Activated CD8-positive, alpha-beta memory T cell treated with anti-CD3 and anti-CD28 coated beads, Interleukin-2, amount 50 U/mL, for 48 hours (primary cell): Measurements from ENCODE around the gene SHISA5.
"Not testable (repeated sequence)": the region's sequence is repeated elsewhere in the genome, so short reads cannot be mapped to it uniquely, and the experiment has no call there.

Source experiments
- DNase-seq: peaks from one replicate; pipeline ENCODE4 v3.0.0-alpha.2; 2020

Gene SHISA5

DNA sequence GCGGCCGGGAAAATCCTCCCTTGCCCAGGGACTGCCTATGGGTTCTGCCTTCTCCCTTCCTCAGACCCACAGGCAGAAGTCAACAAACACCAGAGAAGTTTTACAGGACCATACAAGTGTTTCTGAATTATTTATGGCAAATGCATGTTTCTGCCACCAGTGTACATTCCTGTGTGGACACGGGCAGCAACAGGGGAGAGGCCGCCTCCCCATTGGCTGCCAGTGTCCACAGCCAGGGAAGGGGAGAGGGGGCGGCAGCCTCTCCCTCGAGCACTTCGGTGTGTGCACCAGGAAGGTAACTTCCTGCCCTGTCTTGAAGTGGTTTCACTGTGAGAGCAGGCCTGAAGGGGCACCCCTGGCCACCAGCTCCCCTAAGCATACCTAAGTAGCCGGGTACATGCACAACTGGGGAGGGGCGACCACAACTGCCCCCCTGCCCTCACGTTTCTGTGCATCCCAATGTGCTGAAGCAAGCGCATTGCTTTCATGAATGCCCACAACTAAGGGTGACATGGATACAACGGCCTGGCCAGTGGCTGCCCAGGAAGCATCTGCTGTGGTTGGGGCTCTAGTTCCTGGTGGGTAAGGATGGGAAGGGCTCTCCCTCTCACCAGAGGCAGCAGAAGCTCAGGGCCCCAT lies 14.8 kb upstream of the SHISA5 start:
- no peak for DNase-seq

DNA sequence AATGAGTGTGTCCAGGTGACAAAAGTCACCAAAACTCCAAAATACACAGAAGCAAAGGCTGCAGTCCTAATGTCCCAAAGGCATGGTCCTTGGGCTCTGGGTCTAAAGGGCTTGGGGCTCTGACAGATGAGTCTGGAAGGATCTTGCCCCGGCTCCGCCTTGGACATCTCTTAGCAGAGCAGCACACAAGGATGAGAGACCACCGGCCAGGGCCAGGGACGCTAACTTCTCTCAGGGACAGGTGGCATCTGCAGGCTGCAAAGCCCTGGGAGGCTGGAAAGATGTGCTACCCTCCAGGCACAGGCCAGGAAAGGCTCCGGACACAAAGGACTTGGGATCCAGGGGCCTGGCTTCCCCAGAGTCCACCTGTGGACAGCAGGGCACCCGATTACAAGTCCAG lies 14.1 kb upstream of the SHISA5 start:
- DNase-seq: no peak

GRCh38 chr3:48516571-48516970 lies 12.6 kb upstream of the SHISA5 start:
- no peak for DNase-seq

- DNase-seq: no peak
These were observed 10.7 kb upstream of the SHISA5 start for GRCh38 chr3:48514431-48515227.

DNA sequence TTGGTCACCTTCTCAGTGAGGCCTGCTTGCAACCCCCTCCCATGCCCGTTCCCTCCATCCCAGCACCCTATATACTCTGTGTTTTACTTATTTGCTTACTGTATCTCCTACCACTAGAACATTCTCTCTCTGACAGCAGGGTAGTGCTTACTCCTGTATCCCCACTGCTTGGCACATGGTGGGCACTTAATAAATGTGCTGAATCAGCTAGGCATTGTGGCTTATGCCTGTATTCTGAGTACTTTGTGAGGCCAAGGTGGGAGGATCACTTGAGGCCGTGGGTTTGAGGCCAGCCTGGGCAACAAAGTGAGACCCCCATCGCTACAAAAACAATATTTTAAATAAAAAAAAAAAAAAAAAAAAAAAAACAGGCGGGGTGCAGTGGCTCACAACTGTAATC lies 7.6 kb upstream of the SHISA5 start:
- DNase-seq: no peak

DNA sequence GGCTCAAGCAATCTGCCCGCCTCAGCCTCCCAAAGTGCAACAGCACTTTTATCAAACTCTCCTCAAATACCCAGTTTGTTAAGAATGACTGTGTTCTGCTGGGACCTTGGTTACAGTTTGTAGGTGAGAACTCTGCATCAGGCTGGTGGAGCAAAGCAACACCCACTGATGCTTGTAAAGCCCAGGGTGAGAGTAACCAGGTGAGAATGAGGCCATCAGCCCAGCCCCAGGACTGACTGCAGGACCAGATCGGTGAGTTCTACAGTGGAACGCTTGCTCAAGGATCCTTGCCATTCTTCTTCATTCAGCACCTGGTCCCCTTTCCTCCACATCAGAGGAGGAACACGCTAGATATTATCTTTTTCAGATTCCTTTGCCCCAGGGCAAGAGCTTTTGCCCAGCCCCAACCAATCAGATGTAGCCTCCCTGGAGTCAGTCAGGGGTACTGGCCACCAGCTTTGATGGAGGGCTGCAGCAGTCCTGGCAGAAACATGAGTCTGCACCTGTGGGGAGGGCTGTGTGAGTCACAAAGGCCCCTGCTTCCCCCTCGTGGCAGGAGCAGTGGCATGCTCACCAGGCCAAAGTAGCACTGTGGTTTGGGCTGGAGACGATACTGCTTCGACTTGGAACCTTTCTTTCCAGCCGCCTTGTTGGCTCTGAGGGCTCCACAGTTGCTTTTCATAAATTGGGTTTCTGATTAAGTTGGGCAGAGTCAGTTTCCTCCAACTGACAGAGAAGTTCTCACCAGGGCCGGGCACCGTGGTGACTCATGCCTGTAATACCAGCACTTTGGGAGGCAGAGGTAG lies 3.5 kb upstream of the SHISA5 start:
- peak; percentile 82 for DNase-seq

GRCh38 chr3:48505968-48506504 lies 2.1 kb upstream of the SHISA5 start:
- no peak for DNase-seq

- DNase-seq: no peak
These were observed 1.2 kb upstream of the SHISA5 start for GRCh38 chr3:48505146-48505545.

GRCh38 chr3:48503401-48504050 lies 448 bp downstream of the SHISA5 start:
- no peak for DNase-seq

DNA sequence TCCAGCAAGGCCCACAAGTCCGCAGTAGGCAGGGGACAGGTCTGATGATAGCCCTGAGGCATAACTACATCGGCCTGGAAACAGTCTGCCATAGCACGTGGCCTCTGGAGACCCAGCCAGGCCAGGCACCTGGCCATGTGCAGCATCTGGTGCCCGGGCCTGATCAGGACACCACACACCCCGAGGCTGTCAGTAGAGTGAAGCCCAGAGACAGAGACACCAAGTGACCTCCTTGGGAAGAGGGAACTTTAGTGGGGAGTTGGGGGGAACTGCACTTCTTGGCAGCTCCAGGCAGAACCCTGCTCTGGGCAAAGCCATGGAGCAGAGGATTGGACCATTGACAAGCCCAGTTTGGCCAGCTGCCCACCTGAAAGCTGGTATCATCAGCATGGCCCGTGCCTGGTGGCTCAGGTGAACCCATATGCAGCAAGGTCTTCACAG lies 1.2 kb downstream of the SHISA5 start:
- no peak for DNase-seq

- DNase-seq: no peak
These were observed 1.9 kb downstream of the SHISA5 start for GRCh38 chr3:48502121-48502520.

DNA sequence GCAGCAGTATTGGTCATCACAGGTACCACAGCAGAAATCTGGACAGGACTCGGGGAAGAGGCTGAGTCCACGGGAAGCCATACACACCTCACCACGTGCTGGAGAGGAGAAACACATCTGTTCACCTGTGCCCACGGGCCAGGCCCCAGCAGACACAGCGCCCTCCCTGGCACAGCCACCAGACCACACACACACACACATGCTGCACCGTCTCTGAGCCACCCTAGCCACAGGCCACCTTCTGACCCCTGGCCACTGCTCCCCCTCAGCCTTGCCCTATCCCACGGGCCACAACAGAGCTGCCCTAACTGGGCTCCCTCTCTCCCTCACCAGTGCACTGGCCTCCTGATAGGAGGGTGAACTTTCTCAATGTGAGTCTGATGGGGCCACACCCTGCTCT lies 2.8 kb downstream of the SHISA5 start:
- DNase-seq: no peak

DNA sequence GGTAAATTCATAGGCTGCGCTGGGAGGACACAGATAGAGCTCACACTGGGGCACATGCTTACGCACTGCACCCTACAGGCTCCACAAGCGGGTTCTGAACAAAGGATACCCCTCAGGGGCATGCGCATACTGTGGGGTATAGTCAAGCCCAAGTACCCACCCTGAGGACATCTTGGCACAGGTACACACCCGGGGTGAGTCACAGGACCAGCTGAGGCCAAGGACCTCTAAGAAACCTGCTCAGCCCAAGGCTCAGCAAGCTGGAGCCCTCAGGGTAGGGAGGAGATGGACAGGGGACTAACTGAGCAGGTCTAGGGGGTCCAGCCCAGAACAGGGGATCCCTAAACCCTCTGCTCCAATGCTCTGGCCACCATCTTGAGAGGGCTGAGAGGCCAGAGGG lies 3.3 kb downstream of the SHISA5 start:
- DNase-seq: no peak

- DNase-seq: no peak
These were observed 10.8 kb downstream of the SHISA5 start for GRCh38 chr3:48493203-48493501.

- no peak for DNase-seq
These were observed 11.3 kb downstream of the SHISA5 start for GRCh38 chr3:48492461-48493202.

DNA sequence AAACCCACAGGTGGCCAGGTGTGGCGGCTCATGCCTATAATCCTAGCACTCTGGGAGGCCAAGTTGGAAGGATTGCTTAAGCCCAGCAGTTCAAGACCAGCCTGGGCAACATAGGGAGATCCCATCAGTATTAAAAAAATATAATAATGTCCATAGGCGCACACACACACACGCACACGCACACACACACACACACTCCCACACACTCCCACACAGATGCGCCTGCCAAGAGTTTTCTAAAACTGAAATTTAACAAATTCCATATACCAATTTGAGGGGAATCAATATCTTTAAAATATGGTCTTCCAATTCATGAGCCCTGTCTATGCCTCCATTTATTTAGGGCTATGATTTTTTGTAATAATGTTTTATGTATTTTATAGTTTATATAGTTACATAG lies 17.0 kb downstream of the SHISA5 start:
- no peak for DNase-seq

DNA sequence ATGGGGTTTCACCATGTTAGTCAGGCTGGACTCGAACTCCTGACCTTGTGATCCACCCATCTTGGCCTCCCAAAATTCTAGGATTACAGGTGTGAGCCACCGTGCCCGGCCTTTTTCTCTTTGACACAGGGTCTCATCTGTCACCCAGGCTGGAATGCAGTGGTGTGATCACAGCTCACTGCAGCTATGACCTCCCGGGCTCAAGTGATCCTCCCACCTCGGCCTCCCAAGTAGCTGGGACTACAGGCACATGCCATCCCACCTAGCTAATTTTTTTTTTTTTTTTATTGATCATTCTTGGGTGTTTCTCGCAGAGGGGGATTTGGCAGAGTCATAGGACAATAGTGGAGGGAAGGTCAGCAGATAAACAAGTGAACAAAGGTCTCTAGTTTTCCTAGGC lies 21.2 kb downstream of the SHISA5 start:
- not testable (repeated sequence) for DNase-seq

DNA sequence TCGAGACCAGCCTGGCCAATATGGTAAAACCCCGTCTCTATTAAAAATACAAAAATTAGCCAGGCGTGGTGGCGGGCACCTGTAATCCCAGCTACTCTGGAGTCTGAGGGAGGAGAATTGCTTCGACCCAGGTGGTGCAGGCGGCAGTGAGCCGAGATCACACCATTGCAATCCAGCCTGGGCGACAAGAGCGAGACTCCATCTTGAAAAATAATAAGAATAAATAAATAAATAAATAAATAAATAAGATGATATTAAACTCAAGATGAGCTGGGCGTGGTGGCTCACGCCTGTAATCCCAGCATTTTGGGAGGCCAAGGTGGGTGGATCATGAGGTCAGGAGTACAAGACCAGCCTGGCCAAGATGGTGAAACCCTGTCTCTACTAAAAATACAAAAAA lies 23.1 kb downstream of the SHISA5 start:
- DNase-seq: not testable (repeated sequence)

- DNase-seq: no peak
These were observed 25.1 kb downstream of the SHISA5 start for GRCh38 chr3:48478626-48479555.

DNA sequence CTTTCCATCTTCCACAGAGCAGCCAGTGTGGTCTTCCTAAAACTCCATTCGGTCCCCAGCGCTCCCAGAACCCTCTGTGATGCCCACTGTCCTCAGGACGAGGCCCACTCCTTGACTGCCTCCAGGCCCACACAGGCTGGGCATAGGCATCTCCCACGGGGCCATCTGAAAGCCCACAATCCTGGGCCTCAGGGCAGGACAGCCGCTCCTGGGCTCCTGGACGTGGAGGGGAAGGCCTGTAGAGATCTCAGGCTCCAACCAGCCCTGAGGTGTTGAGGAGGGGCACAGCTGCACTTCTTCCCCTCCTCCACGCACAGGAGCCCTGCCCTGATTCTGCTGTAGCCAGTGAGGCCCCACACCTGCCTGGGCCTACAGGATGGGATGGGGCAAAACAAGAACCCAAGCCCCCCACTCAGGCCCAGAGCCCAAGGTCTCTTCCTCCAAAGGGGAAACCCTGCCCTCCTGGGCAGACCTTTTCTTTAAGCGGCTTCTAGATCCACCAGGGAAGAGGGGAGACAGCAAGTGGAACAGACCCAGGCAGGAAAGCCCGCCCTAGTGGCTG lies 25.9 kb downstream of the SHISA5 start:
- DNase-seq: no peak
